Endothelial cell (in vitro differentiated cells): ENCODE measurements around the gene SLC7A10. TPM values are rescaled to one million over a fixed set of nuclear protein-coding genes. Genes with fewer than 3 reads are reported as not detected.
"Not testable (repeated sequence)": the region's sequence is repeated elsewhere in the genome, so short reads cannot be mapped to it uniquely, and the experiment has no call there.

ENCODE experiments used
- DNase-seq: peaks from one replicate; pipeline ENCODE4 v3.0.0; 2021; ENCODE audit warnings: low spot score
- H3K27ac Mint-ChIP-seq: one replicate; pipeline ENCODE4 v1.8.0; 2021; ENCODE audit warnings: mixed read lengths, inconsistent platforms; ENCODE audit not compliant: unreplicated experiment
- H3K27me3 Mint-ChIP-seq: one replicate; pipeline ENCODE4 v1.8.0; 2021; ENCODE audit warnings: mild to moderate bottlenecking, moderate library complexity, mixed read lengths, inconsistent platforms; ENCODE audit not compliant: unreplicated experiment
- H3K36me3 Mint-ChIP-seq: one replicate; pipeline ENCODE4 v1.8.0; 2021; ENCODE audit warnings: mild to moderate bottlenecking, low read depth, mixed read lengths, inconsistent platforms; ENCODE audit not compliant: unreplicated experiment
- H3K4me1 Mint-ChIP-seq: one replicate; pipeline ENCODE4 v1.8.0; 2021; ENCODE audit warnings: mild to moderate bottlenecking, mixed read lengths, inconsistent platforms; ENCODE audit not compliant: unreplicated experiment
- H3K4me3 Mint-ChIP-seq: one replicate; pipeline ENCODE4 v1.8.0; 2021; ENCODE audit warnings: mild to moderate bottlenecking, mixed read lengths, inconsistent platforms; ENCODE audit not compliant: unreplicated experiment
- H3K9me3 Mint-ChIP-seq: one replicate; pipeline ENCODE4 v1.8.0; 2021; ENCODE audit warnings: mixed read lengths, inconsistent platforms; ENCODE audit not compliant: unreplicated experiment
- CTCF ChIP-seq: fragments of 200-600 bp; sonication (generic); IDR thresholded peaks from one replicate; pipeline ENCODE4 v1.5.0; 2021; ENCODE audit warnings: antibody characterized with exemption; ENCODE audit not compliant: unreplicated experiment
- total RNA-seq: library from RNA; stranded (reverse); fragmentation: NEBNext Ultra II Directional; extraction: Animal tissue kit (Norgen Biotek cat#: 25700); gene quantifications from one replicate; pipeline ENCODE4 v1.2.1, GENCODE V29; 2021; ENCODE audit not compliant: unreplicated experiment

SLC7A10 gene
- total RNA-seq, 1 donor from 2014 or later: 4.4 TPM

DNA sequence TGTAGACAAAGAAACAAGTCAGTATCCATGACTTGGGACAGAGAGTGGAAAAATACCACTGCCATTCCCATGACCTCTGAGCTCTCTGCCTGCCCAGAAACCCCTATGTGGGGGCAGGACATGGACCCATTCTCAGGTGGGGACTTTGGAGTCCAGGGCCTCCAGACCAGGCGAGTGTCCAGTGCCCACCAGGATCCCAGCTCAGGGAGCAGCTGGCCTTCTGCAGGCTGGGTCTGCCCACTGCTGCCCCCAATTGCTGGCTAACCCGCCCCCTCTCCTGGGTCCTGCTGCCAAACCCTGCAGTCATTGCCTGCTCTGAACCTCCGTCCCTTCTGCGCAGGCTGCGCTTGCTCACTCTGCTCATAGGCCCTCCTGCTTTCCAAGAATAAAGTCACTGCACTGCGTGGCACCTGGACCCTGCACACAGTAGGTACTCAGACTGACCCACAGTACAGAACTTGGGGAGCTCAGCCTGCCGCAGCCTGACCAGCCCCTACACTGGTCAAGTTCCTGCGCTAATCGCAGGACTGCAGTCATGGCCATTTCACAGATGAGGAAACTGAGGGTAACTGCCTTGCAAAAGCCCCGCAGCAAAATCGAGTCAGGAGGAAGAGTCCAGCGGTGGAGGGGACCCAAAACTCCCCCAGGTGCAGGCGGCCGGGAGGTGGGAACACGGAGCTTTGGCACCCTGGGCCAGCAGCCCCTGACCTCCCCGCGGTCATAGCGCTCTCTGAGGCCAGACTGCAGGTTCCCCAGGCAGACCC lies 774 bp downstream of the SLC7A10 start:
- peaks cover 7% of the 10 kb centered on the region for H3K4me1 Mint-ChIP-seq
- H3K36me3 Mint-ChIP-seq: peaks cover 3% of the 10 kb centered on the region
- H3K27me3 Mint-ChIP-seq: peaks cover 22% of the 10 kb centered on the region
- H3K27ac Mint-ChIP-seq: peak overlapping the region; percentile 42
- H3K9me3 Mint-ChIP-seq: no peaks in the 10 kb centered on the region
- DNase-seq: no peak
- no peak overlapping the region for H3K4me3 Mint-ChIP-seq
- no peak for TF ChIP-seq CTCF

DNA sequence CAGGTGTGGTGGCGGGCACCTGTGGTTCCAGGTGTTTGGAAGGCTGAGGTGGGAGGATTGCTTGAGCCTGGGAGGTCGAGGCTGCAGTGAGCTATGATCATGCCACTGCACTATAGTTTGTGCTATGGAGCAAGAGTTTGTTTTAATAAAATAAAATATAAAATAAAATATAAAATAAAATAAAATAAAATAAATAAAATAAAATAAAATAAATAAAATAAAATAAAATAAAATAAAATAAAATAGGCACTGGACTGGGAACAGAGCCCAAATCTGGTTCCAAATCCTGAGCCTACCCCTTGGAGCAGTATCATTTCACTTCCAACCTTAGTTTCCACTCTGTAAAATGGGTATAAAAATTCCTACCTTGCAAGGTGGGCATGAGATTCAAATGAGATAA lies 3.4 kb downstream of the SLC7A10 start:
- H3K9me3 Mint-ChIP-seq, H3K27ac Mint-ChIP-seq, H3K36me3 Mint-ChIP-seq, DNase-seq, H3K4me3 Mint-ChIP-seq, H3K4me1 Mint-ChIP-seq: not testable (repeated sequence)
- peaks cover 15% of the 10 kb centered on the region for H3K27me3 Mint-ChIP-seq

GRCh38 chr19:33221638-33222037 lies 4.0 kb downstream of the SLC7A10 start:
- H3K27ac Mint-ChIP-seq: no peak overlapping the region
- peaks cover 7% of the 10 kb centered on the region for H3K4me1 Mint-ChIP-seq
- no peak overlapping the region for H3K4me3 Mint-ChIP-seq
- H3K27me3 Mint-ChIP-seq: peaks cover 14% of the 10 kb centered on the region
- H3K9me3 Mint-ChIP-seq: no peaks in the 10 kb centered on the region
- DNase-seq: no peak
- TF ChIP-seq CTCF: no peak
- H3K36me3 Mint-ChIP-seq: peaks cover 3% of the 10 kb centered on the region

- H3K9me3 Mint-ChIP-seq: no peaks in the 10 kb centered on the region
- no peaks in the 10 kb centered on the region for H3K36me3 Mint-ChIP-seq
- peaks cover 14% of the 10 kb centered on the region for H3K27me3 Mint-ChIP-seq
- no peak for DNase-seq
- peaks cover 3% of the 10 kb centered on the region for H3K4me1 Mint-ChIP-seq
- TF ChIP-seq CTCF: no peak
- no peak overlapping the region for H3K27ac Mint-ChIP-seq
- H3K4me3 Mint-ChIP-seq: no peak overlapping the region
Observed at GRCh38 chr19:33220735-33221134, 4.9 kb downstream of the SLC7A10 start.

GRCh38 chr19:33220115-33220514 lies 5.5 kb downstream of the SLC7A10 start:
- peaks cover 13% of the 10 kb centered on the region for H3K27me3 Mint-ChIP-seq

More at GRCh38 chr19:33220115-33220514, 5.5 kb downstream of the SLC7A10 start:
- Mint-ChIP-seq H3K4me3 (no peak overlapping the region), H3K27ac (no peak overlapping the region), H3K4me1 (peaks cover 3% of the 10 kb centered on the region), H3K36me3 (no peaks in the 10 kb centered on the region), H3K9me3 (no peaks in the 10 kb centered on the region)
- no peak for TF ChIP-seq CTCF
- DNase-seq: no peak
